Measurements from ENCODE around the gene RBMS3.

Gene RBMS3

GRCh38 chr3:29853841-29854397 lies 573.0 kb downstream of the RBMS3 start:
- no peak for DNase-seq (ENCODE audit: low read depth, low spot score)
- Histone ChIP-seq H3K36me3 (ENCODE audit: control insufficient read depth, insufficient read depth, low read length) (no peaks in the 10 kb centered on the region), H3K4me1 (ENCODE audit: control insufficient read depth, insufficient read depth, low read length) (no peaks in the 10 kb centered on the region), H3K4me3 (ENCODE audit: low read length) (no peak overlapping the region), H3K27ac (ENCODE audit: low read length) (no peak overlapping the region), H3K27me3 (ENCODE audit: control insufficient read depth, insufficient read depth, low read length) (no peaks in the 10 kb centered on the region), H3K9me3 (ENCODE audit: control insufficient read depth, insufficient read depth, low read length) (no peaks in the 10 kb centered on the region)
- WGBS (ENCODE audit: insufficient coverage, insufficient read length) = no CpG with 5 or more reads among the region's 7 CpGs

- no peaks in the 10 kb centered on the region for H3K4me1 ChIP-seq (ENCODE audit: control insufficient read depth, insufficient read depth, low read length)
- H3K4me3 ChIP-seq (ENCODE audit: low read length) = no peak overlapping the region
- H3K36me3 ChIP-seq (ENCODE audit: control insufficient read depth, insufficient read depth, low read length) = no peaks in the 10 kb centered on the region
- DNase-seq (ENCODE audit: low read depth, low spot score) = no peak
- no peaks in the 10 kb centered on the region for H3K27me3 ChIP-seq (ENCODE audit: control insufficient read depth, insufficient read depth, low read length)
- H3K27ac ChIP-seq (ENCODE audit: low read length) = no peak overlapping the region
- H3K9me3 ChIP-seq (ENCODE audit: control insufficient read depth, insufficient read depth, low read length) = no peaks in the 10 kb centered on the region
Measured at GRCh38 chr3:29854821-29855220, 574.0 kb downstream of the RBMS3 start.

- Histone ChIP-seq H3K27me3 (ENCODE audit: control insufficient read depth, insufficient read depth, low read length) (no peaks in the 10 kb centered on the region), H3K27ac (ENCODE audit: low read length) (no peak overlapping the region), H3K36me3 (ENCODE audit: control insufficient read depth, insufficient read depth, low read length) (no peaks in the 10 kb centered on the region), H3K9me3 (ENCODE audit: control insufficient read depth, insufficient read depth, low read length) (no peaks in the 10 kb centered on the region), H3K4me1 (ENCODE audit: control insufficient read depth, insufficient read depth, low read length) (no peaks in the 10 kb centered on the region), H3K4me3 (ENCODE audit: low read length) (no peak overlapping the region)
- no peak for DNase-seq (ENCODE audit: low read depth, low spot score)
- no CpG with 5 or more reads among the region's 1 CpG for WGBS (ENCODE audit: insufficient coverage, insufficient read length)
Measured at GRCh38 chr3:29859726-29860270, 578.9 kb downstream of the RBMS3 start.

- Histone ChIP-seq H3K27me3 (ENCODE audit: control insufficient read depth, insufficient read depth, low read length) (no peaks in the 10 kb centered on the region), H3K9me3 (ENCODE audit: control insufficient read depth, insufficient read depth, low read length) (no peaks in the 10 kb centered on the region), H3K4me1 (ENCODE audit: control insufficient read depth, insufficient read depth, low read length) (peaks cover 2% of the 10 kb centered on the region; the same call in 1 of the 2 replicates), H3K4me3 (ENCODE audit: low read length) (no peak overlapping the region), H3K27ac (ENCODE audit: low read length) (no peak overlapping the region), H3K36me3 (ENCODE audit: control insufficient read depth, insufficient read depth, low read length) (no peaks in the 10 kb centered on the region)
- WGBS (ENCODE audit: insufficient coverage, insufficient read length) = no CpG with 5 or more reads among the region's 1 CpG
- DNase-seq (ENCODE audit: low read depth, low spot score) = no peak
Measured at GRCh38 chr3:29864809-29865208, 583.9 kb downstream of the RBMS3 start.

- Histone ChIP-seq H3K27me3 (ENCODE audit: control insufficient read depth, insufficient read depth, low read length) (no peaks in the 10 kb centered on the region), H3K9me3 (ENCODE audit: control insufficient read depth, insufficient read depth, low read length) (no peaks in the 10 kb centered on the region), H3K4me1 (ENCODE audit: control insufficient read depth, insufficient read depth, low read length) (peaks cover 2% of the 10 kb centered on the region; the same call in 1 of the 2 replicates), H3K36me3 (ENCODE audit: control insufficient read depth, insufficient read depth, low read length) (no peaks in the 10 kb centered on the region), H3K27ac (ENCODE audit: low read length) (no peak overlapping the region), H3K4me3 (ENCODE audit: low read length) (no peak overlapping the region)
- no CpG with 5 or more reads among the region's 6 CpGs for WGBS (ENCODE audit: insufficient coverage, insufficient read length)
- no peak for DNase-seq (ENCODE audit: low read depth, low spot score)
Measured at GRCh38 chr3:29868543-29869101, 587.8 kb downstream of the RBMS3 start.

- no peaks in the 10 kb centered on the region for H3K27me3 ChIP-seq (ENCODE audit: control insufficient read depth, insufficient read depth, low read length)
- no peaks in the 10 kb centered on the region for H3K9me3 ChIP-seq (ENCODE audit: control insufficient read depth, insufficient read depth, low read length)
- no peak for DNase-seq (ENCODE audit: low read depth, low spot score)
- WGBS (ENCODE audit: insufficient coverage, insufficient read length) = no CpG with 5 or more reads among the region's 1 CpG
- no peaks in the 10 kb centered on the region for H3K36me3 ChIP-seq (ENCODE audit: control insufficient read depth, insufficient read depth, low read length)
- no peak overlapping the region for H3K4me3 ChIP-seq (ENCODE audit: low read length)
- H3K4me1 ChIP-seq (ENCODE audit: control insufficient read depth, insufficient read depth, low read length) = peaks cover 2% of the 10 kb centered on the region; the same call in 1 of the 2 replicates
- H3K27ac ChIP-seq (ENCODE audit: low read length) = no peak overlapping the region
Measured at GRCh38 chr3:29870136-29870535, 589.3 kb downstream of the RBMS3 start.

- WGBS (ENCODE audit: insufficient coverage, insufficient read length) = no CpG with 5 or more reads among the region's 1 CpG
- no peak for DNase-seq (ENCODE audit: low read depth, low spot score)
- Histone ChIP-seq H3K4me1 (ENCODE audit: control insufficient read depth, insufficient read depth, low read length) (peaks cover 2% of the 10 kb centered on the region; the same call in 1 of the 2 replicates), H3K9me3 (ENCODE audit: control insufficient read depth, insufficient read depth, low read length) (no peaks in the 10 kb centered on the region), H3K4me3 (ENCODE audit: low read length) (no peak overlapping the region), H3K27ac (ENCODE audit: low read length) (no peak overlapping the region), H3K36me3 (ENCODE audit: control insufficient read depth, insufficient read depth, low read length) (no peaks in the 10 kb centered on the region), H3K27me3 (ENCODE audit: control insufficient read depth, insufficient read depth, low read length) (no peaks in the 10 kb centered on the region)
Measured at GRCh38 chr3:29871087-29871486, 590.2 kb downstream of the RBMS3 start.

- Histone ChIP-seq H3K27me3 (ENCODE audit: control insufficient read depth, insufficient read depth, low read length) (no peaks in the 10 kb centered on the region), H3K4me3 (ENCODE audit: low read length) (no peak overlapping the region), H3K27ac (ENCODE audit: low read length) (no peak overlapping the region), H3K36me3 (ENCODE audit: control insufficient read depth, insufficient read depth, low read length) (no peaks in the 10 kb centered on the region), H3K4me1 (ENCODE audit: control insufficient read depth, insufficient read depth, low read length) (no peaks in the 10 kb centered on the region), H3K9me3 (ENCODE audit: control insufficient read depth, insufficient read depth, low read length) (no peaks in the 10 kb centered on the region)
- DNase-seq (ENCODE audit: low read depth, low spot score) = peak; percentile 16
- no CpG with 5 or more reads among the region's 3 CpGs for WGBS (ENCODE audit: insufficient coverage, insufficient read length)
Measured at GRCh38 chr3:29880809-29881208, 599.9 kb downstream of the RBMS3 start.

- WGBS (ENCODE audit: insufficient coverage, insufficient read length) = no CpG with 5 or more reads among the region's 2 CpGs
Measured at GRCh38 chr3:29887451-29887850, 606.6 kb downstream of the RBMS3 start.

GRCh38 chr3:29889215-29889614 lies 608.3 kb downstream of the RBMS3 start:
- Histone ChIP-seq H3K27ac (ENCODE audit: low read length) (no peak overlapping the region), H3K9me3 (ENCODE audit: control insufficient read depth, insufficient read depth, low read length) (no peaks in the 10 kb centered on the region), H3K36me3 (ENCODE audit: control insufficient read depth, insufficient read depth, low read length) (no peaks in the 10 kb centered on the region), H3K4me3 (ENCODE audit: low read length) (no peak overlapping the region), H3K27me3 (ENCODE audit: control insufficient read depth, insufficient read depth, low read length) (no peaks in the 10 kb centered on the region), H3K4me1 (ENCODE audit: control insufficient read depth, insufficient read depth, low read length) (no peaks in the 10 kb centered on the region)
- no CpG with 5 or more reads among the region's 1 CpG for WGBS (ENCODE audit: insufficient coverage, insufficient read length)
- DNase-seq (ENCODE audit: low read depth, low spot score) = no peak

More at GRCh38 chr3:29887451-29887850, 606.6 kb downstream of the RBMS3 start:
- Histone ChIP-seq H3K4me1 (ENCODE audit: control insufficient read depth, insufficient read depth, low read length) (no peaks in the 10 kb centered on the region), H3K27ac (ENCODE audit: low read length) (no peak overlapping the region), H3K36me3 (ENCODE audit: control insufficient read depth, insufficient read depth, low read length) (no peaks in the 10 kb centered on the region), H3K27me3 (ENCODE audit: control insufficient read depth, insufficient read depth, low read length) (no peaks in the 10 kb centered on the region), H3K9me3 (ENCODE audit: control insufficient read depth, insufficient read depth, low read length) (no peaks in the 10 kb centered on the region), H3K4me3 (ENCODE audit: low read length) (no peak overlapping the region)
- DNase-seq (ENCODE audit: low read depth, low spot score) = no peak

GRCh38 chr3:29890801-29891200 lies 609.9 kb downstream of the RBMS3 start:
- H3K9me3 ChIP-seq (ENCODE audit: control insufficient read depth, insufficient read depth, low read length) = no peaks in the 10 kb centered on the region
- H3K27ac ChIP-seq (ENCODE audit: low read length) = no peak overlapping the region
- H3K27me3 ChIP-seq (ENCODE audit: control insufficient read depth, insufficient read depth, low read length) = no peaks in the 10 kb centered on the region
- WGBS (ENCODE audit: insufficient coverage, insufficient read length) = no CpG with 5 or more reads among the region's 5 CpGs
- no peak for DNase-seq (ENCODE audit: low read depth, low spot score)
- no peaks in the 10 kb centered on the region for H3K36me3 ChIP-seq (ENCODE audit: control insufficient read depth, insufficient read depth, low read length)
- H3K4me1 ChIP-seq (ENCODE audit: control insufficient read depth, insufficient read depth, low read length) = no peaks in the 10 kb centered on the region
- no peak overlapping the region for H3K4me3 ChIP-seq (ENCODE audit: low read length)

Measured in iPS DF 6.9 (cell line).